ENCODE data around the gene TEX2.
"Not testable (repeated sequence)": the region's sequence is repeated elsewhere in the genome, so short reads cannot be mapped to it uniquely, and the experiment has no call there.

TEX2 gene

GRCh38 chr17:64238449-64238848, 24.6 kb downstream of the TEX2 start:
- peak; percentile 44 to 53 for DNase-seq

- no peak for DNase-seq
Observed at GRCh38 chr17:64236827-64237403, 26.1 kb downstream of the TEX2 start.

GRCh38 chr17:64234961-64235360, 28.1 kb downstream of the TEX2 start:
- DNase-seq: no peak

- DNase-seq: no peak
Observed at GRCh38 chr17:64232466-64233262, 30.4 kb downstream of the TEX2 start.

GRCh38 chr17:64231567-64232141, 31.4 kb downstream of the TEX2 start:
- no peak for DNase-seq

GRCh38 chr17:64230791-64231408, 32.2 kb downstream of the TEX2 start:
- DNase-seq: no peak

- no peak for DNase-seq
Observed at GRCh38 chr17:64229815-64230728, 33.0 kb downstream of the TEX2 start.

- DNase-seq: no peak
Observed at GRCh38 chr17:64226132-64226531, 36.9 kb downstream of the TEX2 start.

- no peak for DNase-seq
Observed at GRCh38 chr17:64225410-64225809, 37.6 kb downstream of the TEX2 start.

GRCh38 chr17:64223931-64224629, 39.0 kb downstream of the TEX2 start:
- no peak for DNase-seq

GRCh38 chr17:64223283-64223682, 39.8 kb downstream of the TEX2 start:
- no peak for DNase-seq

- DNase-seq: no peak
Observed at GRCh38 chr17:64221679-64222078, 41.4 kb downstream of the TEX2 start.

- DNase-seq: not testable (repeated sequence)
Observed at GRCh38 chr17:64220604-64221003, 42.5 kb downstream of the TEX2 start.

- no peak for DNase-seq
Observed at GRCh38 chr17:64219571-64219970, 43.5 kb downstream of the TEX2 start.

- peak; percentile 32 to 49 for DNase-seq
Observed at GRCh38 chr17:64218066-64218465, 45.0 kb downstream of the TEX2 start.

- DNase-seq: no peak
Observed at GRCh38 chr17:64217249-64217691, 45.8 kb downstream of the TEX2 start.

GRCh38 chr17:64216338-64217248, 46.5 kb downstream of the TEX2 start:
- no peak for DNase-seq

- DNase-seq: no peak
Observed at GRCh38 chr17:64216000-64216337, 47.1 kb downstream of the TEX2 start.

GRCh38 chr17:64214950-64215349, 48.1 kb downstream of the TEX2 start:
- DNase-seq: no peak

GRCh38 chr17:64213995-64214811, 48.9 kb downstream of the TEX2 start:
- no peak for DNase-seq

Measured in stimulated activated CD4-positive, alpha-beta T cell treated with anti-CD3 and anti-CD28 coated beads, Interleukin-2, amount 100 ng/mL, for 24 hours (primary cell).